DOHH2 (cell line): ENCODE measurements around the gene BLOC1S5.

Experiments used
- H3F3A ChIP-seq: fragments of 200-600 bp; sonication (generic), shearing (Covaris generic); 2 replicates; pipeline ENCODE4 v1.6.0; 2016; ENCODE audit warnings: antibody characterized with exemption, mild to moderate bottlenecking; ENCODE audit not compliant: control insufficient read depth, insufficient read depth
- H3K27ac ChIP-seq: fragments of 200-600 bp; sonication (generic); 2 replicates; pipeline ENCODE4 v1.5.1; 2014; ENCODE audit warnings: low read depth, mild to moderate bottlenecking, low read length, moderate library complexity
- H3K27me3 ChIP-seq: fragments of 200-600 bp; sonication (generic); 2 replicates; pipeline ENCODE4 v1.6.1; 2014; ENCODE audit warnings: mild to moderate bottlenecking, low read length, mixed read lengths; ENCODE audit not compliant: control insufficient read depth
- H3K36me3 ChIP-seq: fragments of 200-600 bp; sonication (generic); 2 replicates; pipeline ENCODE4 v1.6.1; 2014; ENCODE audit warnings: mild to moderate bottlenecking, low read length, moderate library complexity, mixed read lengths; ENCODE audit not compliant: control insufficient read depth
- H3K4me1 ChIP-seq: fragments of 200-600 bp; sonication (generic); 2 replicates; pipeline ENCODE4 v1.6.1; 2014; ENCODE audit warnings: mild to moderate bottlenecking, low read length, mixed read lengths; ENCODE audit not compliant: control insufficient read depth
- H3K4me2 ChIP-seq: fragments of 200-600 bp; sonication (generic); 2 replicates; pipeline ENCODE4 v1.6.0; 2014; ENCODE audit warnings: mild to moderate bottlenecking, low read length, moderate library complexity
- H3K4me3 ChIP-seq: fragments of 200-600 bp; sonication (generic); 2 replicates; pipeline ENCODE4 v1.5.1; 2014; ENCODE audit warnings: mild to moderate bottlenecking, low read length, mixed read lengths
- H3K79me2 ChIP-seq: fragments of 200-600 bp; sonication (generic); 2 replicates; pipeline ENCODE4 v1.6.1; 2014; ENCODE audit warnings: mild to moderate bottlenecking, low read length, mixed read lengths; ENCODE audit not compliant: control insufficient read depth
- H3K9me2 ChIP-seq: fragments of 200-600 bp; sonication (generic); replicated peaks from 2 replicates; pipeline ENCODE4 v1.6.1; 2014; ENCODE audit warnings: mild to moderate bottlenecking, low read length, mixed read lengths; ENCODE audit not compliant: control insufficient read depth
- H3K9me3 ChIP-seq: fragments of 200-600 bp; sonication (generic); 2 replicates; pipeline ENCODE4 v1.6.1; 2014; ENCODE audit warnings: antibody characterized with exemption, low read length, mixed read lengths; ENCODE audit not compliant: control insufficient read depth, insufficient read depth
- H4K20me1 ChIP-seq: fragments of 200-600 bp; sonication (generic); 2 replicates; pipeline ENCODE4 v1.6.0; 2014; ENCODE audit warnings: low read depth, mild to moderate bottlenecking, antibody characterized with exemption, low read length, moderate library complexity; ENCODE audit not compliant: control insufficient read depth, insufficient read depth
- CTCF ChIP-seq: fragments of 200-600 bp; sonication (generic); IDR thresholded peaks from one replicate; pipeline ENCODE4 v1.5.1; 2014; ENCODE audit warnings: antibody characterized with exemption, mild to moderate bottlenecking, low read depth, low read length; ENCODE audit not compliant: poor library complexity, severe bottlenecking
- EZH2phosphoT487 ChIP-seq: fragments of 200-600 bp; sonication (generic); IDR thresholded peaks from 2 replicates; pipeline ENCODE4 v1.6.1; 2017; ENCODE audit warnings: borderline replicate concordance, mild to moderate bottlenecking, antibody characterized with exemption, low read length, moderate library complexity, mixed read lengths

Gene BLOC1S5

DNA sequence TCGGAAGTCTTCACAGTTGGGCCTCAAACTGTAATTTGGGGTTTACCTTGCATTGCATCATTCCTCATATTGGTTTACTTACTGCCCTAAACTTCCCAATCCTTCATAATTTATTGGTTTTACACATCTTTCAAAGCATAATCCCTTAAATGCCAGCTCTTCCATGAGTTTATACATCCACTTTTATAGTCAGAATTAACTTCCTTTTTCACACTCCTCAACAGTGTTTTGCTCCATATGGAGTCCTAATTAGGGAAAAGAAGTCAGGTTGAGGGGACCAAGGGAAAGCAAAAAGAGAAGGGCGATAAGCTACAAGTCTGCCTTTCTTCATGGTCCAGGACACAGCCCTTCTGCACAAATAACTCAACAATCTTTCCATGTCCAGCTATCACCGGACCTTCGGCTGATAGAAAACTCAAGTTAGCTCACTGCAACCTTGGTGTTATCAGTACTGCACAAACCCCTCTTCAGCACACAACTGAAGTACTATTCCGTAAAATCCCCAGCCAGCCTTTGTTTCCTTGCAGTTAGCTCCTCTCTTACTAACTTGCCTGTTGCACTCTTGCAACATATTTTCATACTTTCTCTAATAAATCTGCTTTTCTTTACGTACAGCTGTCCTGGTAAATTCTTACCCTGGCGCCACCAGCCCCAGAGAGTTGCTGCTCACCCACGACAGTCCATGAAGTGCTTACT is 36.1 kb upstream of the BLOC1S5 start:
- peaks cover 25% of the 10 kb centered on the region for H3K4me1 ChIP-seq
- H3K9me2 ChIP-seq, result no peaks in the 10 kb centered on the region
- peak overlapping the region; percentile 59 for H3K4me3 ChIP-seq
- no peaks in the 10 kb centered on the region for H3F3A ChIP-seq
- H3K79me2 ChIP-seq, result peaks cover 69% of the 10 kb centered on the region
- no peaks in the 10 kb centered on the region for H3K27me3 ChIP-seq
- H3K27ac ChIP-seq, result no peak overlapping the region
- no peak for TF ChIP-seq CTCF
- no peak for TF ChIP-seq EZH2phosphoT487
- H3K36me3 ChIP-seq, result peaks cover 62% of the 10 kb centered on the region
- peaks cover 14% of the 10 kb centered on the region for H4K20me1 ChIP-seq
- no peaks in the 10 kb centered on the region for H3K9me3 ChIP-seq
- peak overlapping the region; percentile 62 for H3K4me2 ChIP-seq

GRCh38 chr6:8090650-8091049 is 26.5 kb upstream of the BLOC1S5 start:
- Histone ChIP-seq H3K79me2 (peaks cover 69% of the 10 kb centered on the region), H3K27me3 (no peaks in the 10 kb centered on the region), H3F3A (no peaks in the 10 kb centered on the region), H3K36me3 (peaks cover 94% of the 10 kb centered on the region), H3K4me1 (no peaks in the 10 kb centered on the region), H3K9me3 (no peaks in the 10 kb centered on the region), H3K4me2 (no peak overlapping the region), H3K27ac (no peak overlapping the region), H3K9me2 (no peaks in the 10 kb centered on the region), H3K4me3 (no peak overlapping the region), H4K20me1 (no peaks in the 10 kb centered on the region; the same call in 1 of the 2 replicates)
- no peak for TF ChIP-seq EZH2phosphoT487
- TF ChIP-seq CTCF, result no peak

DNA sequence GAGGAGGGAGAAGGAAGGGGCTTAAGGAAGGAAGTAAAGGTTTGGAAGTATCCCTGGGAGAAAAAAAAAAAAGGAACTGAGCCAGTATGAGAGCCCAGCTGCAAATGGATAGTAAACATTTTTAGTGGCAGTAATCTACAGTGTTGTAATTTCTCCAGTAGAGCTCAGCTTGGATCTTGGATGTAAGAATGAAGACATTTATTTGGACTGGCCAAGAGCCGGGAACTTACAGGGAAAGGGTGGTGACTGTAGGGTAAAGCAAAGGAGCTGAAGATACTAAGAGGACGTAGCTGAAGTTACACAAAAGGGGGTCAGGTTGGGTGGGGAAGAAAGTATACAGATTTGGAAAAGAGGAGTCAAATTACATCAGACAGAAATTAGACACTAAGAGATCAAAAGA is 24.7 kb upstream of the BLOC1S5 start:
- Histone ChIP-seq H3F3A (no peaks in the 10 kb centered on the region), H3K27me3 (no peaks in the 10 kb centered on the region), H3K27ac (no peak overlapping the region), H4K20me1 (no peaks in the 10 kb centered on the region), H3K4me2 (no peak overlapping the region), H3K4me3 (no peak overlapping the region), H3K36me3 (peaks cover 94% of the 10 kb centered on the region), H3K9me2 (no peaks in the 10 kb centered on the region), H3K79me2 (peaks cover 60% of the 10 kb centered on the region), H3K4me1 (no peaks in the 10 kb centered on the region), H3K9me3 (no peaks in the 10 kb centered on the region)
- no peak for TF ChIP-seq EZH2phosphoT487
- no peak for TF ChIP-seq CTCF
